ENCODE data around the gene TMEM178B.
"Not testable (repeated sequence)": the region's sequence is repeated elsewhere in the genome, so short reads cannot be mapped to it uniquely, and the experiment has no call there.

TMEM178B gene

GRCh38 chr7:141074162-141074991 lies 513 bp downstream of the TMEM178B start:
- no peak for DNase-seq (ENCODE audit: low read depth in 2 of 2)

GRCh38 chr7:141074997-141075396 lies 1.1 kb downstream of the TMEM178B start:
- DNase-seq (ENCODE audit: low read depth in 2 of 2) = no peak

GRCh38 chr7:141076377-141076776 lies 2.5 kb downstream of the TMEM178B start:
- no peak for DNase-seq (ENCODE audit: low read depth in 2 of 2)

- no peak for DNase-seq (ENCODE audit: low read depth in 2 of 2)
Observed at GRCh38 chr7:141079219-141079618, 5.4 kb downstream of the TMEM178B start.

- DNase-seq (ENCODE audit: low read depth in 2 of 2) = not testable (repeated sequence)
Observed at GRCh38 chr7:141089490-141089889, 15.6 kb downstream of the TMEM178B start.

GRCh38 chr7:141094336-141095070 lies 20.6 kb downstream of the TMEM178B start:
- DNase-seq (ENCODE audit: low read depth in 2 of 2) = no peak

- DNase-seq (ENCODE audit: low read depth in 2 of 2) = no peak
Observed at GRCh38 chr7:141097430-141097829, 23.6 kb downstream of the TMEM178B start.

- no peak for DNase-seq (ENCODE audit: low read depth in 2 of 2)
Observed at GRCh38 chr7:141102436-141102835, 28.6 kb downstream of the TMEM178B start.

- DNase-seq (ENCODE audit: low read depth in 2 of 2) = no peak
Observed at GRCh38 chr7:141103847-141104429, 30.1 kb downstream of the TMEM178B start.

GRCh38 chr7:141113131-141113530 lies 39.3 kb downstream of the TMEM178B start:
- no peak for DNase-seq (ENCODE audit: low read depth in 2 of 2)

GRCh38 chr7:141114029-141114664 lies 40.3 kb downstream of the TMEM178B start:
- DNase-seq (ENCODE audit: low read depth in 2 of 2) = no peak

- DNase-seq (ENCODE audit: low read depth in 2 of 2) = no peak
Observed at GRCh38 chr7:141115965-141116364, 42.1 kb downstream of the TMEM178B start.

- DNase-seq (ENCODE audit: low read depth in 2 of 2) = not testable (repeated sequence)
Observed at GRCh38 chr7:141116661-141117060, 42.8 kb downstream of the TMEM178B start.

- DNase-seq (ENCODE audit: low read depth in 2 of 2) = no peak
Observed at GRCh38 chr7:141118767-141119166, 44.9 kb downstream of the TMEM178B start.

GRCh38 chr7:141119187-141119586 lies 45.3 kb downstream of the TMEM178B start:
- DNase-seq (ENCODE audit: low read depth in 2 of 2) = no peak

GRCh38 chr7:141122736-141123135 lies 48.9 kb downstream of the TMEM178B start:
- no peak for DNase-seq (ENCODE audit: low read depth in 2 of 2)

GRCh38 chr7:141123522-141123921 lies 49.7 kb downstream of the TMEM178B start:
- DNase-seq (ENCODE audit: low read depth in 2 of 2) = no peak

GRCh38 chr7:141126107-141126506 lies 52.2 kb downstream of the TMEM178B start:
- no peak for DNase-seq (ENCODE audit: low read depth in 2 of 2)

- no peak for DNase-seq (ENCODE audit: low read depth in 2 of 2)
Observed at GRCh38 chr7:141128506-141128905, 54.6 kb downstream of the TMEM178B start.

- DNase-seq (ENCODE audit: low read depth in 2 of 2) = no peak
Observed at GRCh38 chr7:141128931-141129330, 55.1 kb downstream of the TMEM178B start.

- DNase-seq (ENCODE audit: low read depth in 2 of 2) = no peak
Observed at GRCh38 chr7:141132671-141133070, 58.8 kb downstream of the TMEM178B start.

- no peak for DNase-seq (ENCODE audit: low read depth in 2 of 2)
Observed at GRCh38 chr7:141133646-141134045, 59.8 kb downstream of the TMEM178B start.

Measured in stimulated activated CD8-positive, alpha-beta memory T cell treated with anti-CD3 and anti-CD28 coated beads, Interleukin-2, amount 100 ng/mL, for 1 hour (primary cell).